MM.1S (cell line): ENCODE results near the gene EFNB3.

Source experiments
- DNase-seq: peaks from one replicate; pipeline ENCODE4 v3.0.0-alpha.2; 2015
- H2AFZ ChIP-seq: fragments of 300-600 bp; sonication (generic); 2 replicates; pipeline ENCODE4 v1.6.0; 2016; ENCODE audit warnings: antibody characterized with exemption, low read length
- H3F3A ChIP-seq: fragments of 300-600 bp; sonication (generic); 2 replicates; pipeline ENCODE4 v1.6.1; 2016; ENCODE audit warnings: mild to moderate bottlenecking, antibody characterized with exemption, low read length, moderate library complexity, mixed read lengths; ENCODE audit not compliant: insufficient read depth
- H3K27ac ChIP-seq: fragments of 300-600 bp; sonication (generic); 2 replicates; pipeline ENCODE4 v1.5.1; 2016; ENCODE audit warnings: mild to moderate bottlenecking, low read length
- H3K27me3 ChIP-seq: fragments of 300-600 bp; sonication (generic); replicated peaks from 2 replicates; pipeline ENCODE4 v1.6.0; 2016; ENCODE audit warnings: low read length; ENCODE audit not compliant: insufficient read depth
- H3K36me3 ChIP-seq: fragments of 300-600 bp; sonication (generic); replicated peaks from 2 replicates; pipeline ENCODE4 v1.6.1; 2016; ENCODE audit warnings: mild to moderate bottlenecking, low read length, mixed read lengths; ENCODE audit not compliant: insufficient read depth
- H3K4me1 ChIP-seq: fragments of 300-600 bp; sonication (generic); 2 replicates; pipeline ENCODE4 v1.6.1; 2016; ENCODE audit warnings: low read length, mixed read lengths
- H3K4me2 ChIP-seq: fragments of 300-600 bp; sonication (generic); 2 replicates; pipeline ENCODE4 v1.6.0; 2016; ENCODE audit warnings: low read depth, low read length
- H3K4me3 ChIP-seq: fragments of 300-600 bp; sonication (generic); 2 replicates; pipeline ENCODE4 v1.5.1; 2016; ENCODE audit warnings: low read length, mixed read lengths
- H3K79me2 ChIP-seq: fragments of 300-600 bp; sonication (generic); 2 replicates; pipeline ENCODE4 v1.6.1; 2016; ENCODE audit warnings: mixed run types, low read length, mixed read lengths
- H3K9ac ChIP-seq: fragments of 300-600 bp; sonication (generic); 2 replicates; pipeline ENCODE4 v1.6.1; 2016; ENCODE audit warnings: low read length, mixed read lengths
- H3K9me2 ChIP-seq: fragments of 300-600 bp; sonication (generic); replicated peaks from 2 replicates; pipeline ENCODE4 v1.6.1; 2016; ENCODE audit warnings: mild to moderate bottlenecking, low read length, mixed read lengths; ENCODE audit not compliant: insufficient read depth
- H3K9me3 ChIP-seq: fragments of 300-600 bp; sonication (generic); replicated peaks from 2 replicates; pipeline ENCODE4 v1.6.1; 2016; ENCODE audit warnings: mild to moderate bottlenecking, low read length, mixed read lengths; ENCODE audit not compliant: insufficient read depth
- H4K20me1 ChIP-seq: fragments of 300-600 bp; sonication (generic); 2 replicates; pipeline ENCODE4 v1.6.1; 2016; ENCODE audit warnings: mild to moderate bottlenecking, low read length, moderate library complexity, mixed read lengths; ENCODE audit not compliant: insufficient read depth
- EZH2 ChIP-seq: fragments of 300-600 bp; sonication (generic); optimal IDR thresholded peaks from 2 replicates; pipeline ENCODE3; 2017; ENCODE audit warnings: low read depth, mild to moderate bottlenecking, antibody characterized with exemption, low read length, mixed read lengths
- EZH2phosphoT487 ChIP-seq: fragments of 300-600 bp; sonication (generic); IDR thresholded peaks from 2 replicates; pipeline ENCODE4 v1.6.1; 2018; ENCODE audit warnings: antibody characterized with exemption, low read length
- TF ChIP-seq, protein P1 (sequence below): fragments of 300-600 bp; sonication (generic); IDR thresholded peaks from 2 replicates; pipeline ENCODE4 v1.5.1; 2016; ENCODE audit warnings: antibody characterized with exemption, low read length, mixed read lengths

EFNB3 gene

DNA sequence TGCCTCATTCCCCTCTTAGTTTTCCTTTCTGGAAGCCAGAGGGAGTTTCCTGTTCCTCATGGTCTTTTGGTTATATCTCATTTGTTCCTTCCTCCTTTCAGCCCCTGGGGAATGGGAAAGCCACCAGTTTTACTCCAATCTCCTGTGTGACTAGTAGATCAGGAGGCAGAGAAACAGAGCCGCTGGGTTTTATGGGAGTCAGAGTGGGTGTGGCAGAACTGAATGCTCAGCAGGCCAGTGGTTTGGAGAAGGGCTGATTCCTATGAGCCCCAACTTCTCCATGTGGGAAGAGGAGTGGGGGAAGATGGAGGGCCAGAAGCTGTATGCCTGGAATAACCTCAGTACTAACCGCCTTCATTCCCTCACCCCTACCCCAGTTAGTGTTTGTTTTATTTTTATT is 16.6 kb downstream of the EFNB3 start:
- Histone ChIP-seq H3K4me2 (no peak overlapping the region), H2AFZ (no peak overlapping the region)

DNA sequence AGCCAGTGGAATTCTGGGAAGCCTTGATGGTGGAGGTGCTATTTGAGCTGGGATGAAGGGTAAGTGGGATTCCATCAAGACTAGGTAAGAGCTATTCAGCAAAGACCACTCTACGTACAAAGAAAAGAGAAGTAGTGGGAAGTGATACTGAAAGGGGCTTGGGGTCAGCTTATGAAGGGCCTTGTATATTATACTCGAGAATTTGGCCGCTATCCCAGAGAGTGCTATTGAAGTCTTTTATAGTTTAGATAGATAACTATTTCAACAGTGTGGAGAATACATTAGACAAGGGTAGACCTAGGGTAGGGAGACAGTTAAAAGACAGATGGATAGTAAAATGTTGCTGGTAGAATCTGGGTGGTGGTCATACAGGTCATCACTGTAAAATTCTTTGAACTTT is 22.9 kb downstream of the EFNB3 start:
- TF ChIP-seq EZH2: no peak
- TF ChIP-seq EZH2phosphoT487: no peak
- TF ChIP-seq, protein P1, sequence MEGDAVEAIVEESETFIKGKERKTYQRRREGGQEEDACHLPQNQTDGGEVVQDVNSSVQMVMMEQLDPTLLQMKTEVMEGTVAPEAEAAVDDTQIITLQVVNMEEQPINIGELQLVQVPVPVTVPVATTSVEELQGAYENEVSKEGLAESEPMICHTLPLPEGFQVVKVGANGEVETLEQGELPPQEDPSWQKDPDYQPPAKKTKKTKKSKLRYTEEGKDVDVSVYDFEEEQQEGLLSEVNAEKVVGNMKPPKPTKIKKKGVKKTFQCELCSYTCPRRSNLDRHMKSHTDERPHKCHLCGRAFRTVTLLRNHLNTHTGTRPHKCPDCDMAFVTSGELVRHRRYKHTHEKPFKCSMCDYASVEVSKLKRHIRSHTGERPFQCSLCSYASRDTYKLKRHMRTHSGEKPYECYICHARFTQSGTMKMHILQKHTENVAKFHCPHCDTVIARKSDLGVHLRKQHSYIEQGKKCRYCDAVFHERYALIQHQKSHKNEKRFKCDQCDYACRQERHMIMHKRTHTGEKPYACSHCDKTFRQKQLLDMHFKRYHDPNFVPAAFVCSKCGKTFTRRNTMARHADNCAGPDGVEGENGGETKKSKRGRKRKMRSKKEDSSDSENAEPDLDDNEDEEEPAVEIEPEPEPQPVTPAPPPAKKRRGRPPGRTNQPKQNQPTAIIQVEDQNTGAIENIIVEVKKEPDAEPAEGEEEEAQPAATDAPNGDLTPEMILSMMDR: no peak
- Histone ChIP-seq H3K36me3 (no peaks in the 10 kb centered on the region), H3K79me2 (no peaks in the 10 kb centered on the region), H4K20me1 (no peaks in the 10 kb centered on the region), H3K4me2 (no peak overlapping the region), H3F3A (no peaks in the 10 kb centered on the region; the same call in 1 of the 2 replicates), H3K4me1 (no peaks in the 10 kb centered on the region), H3K9ac (no peak overlapping the region), H3K9me3 (no peaks in the 10 kb centered on the region), H3K9me2 (no peaks in the 10 kb centered on the region), H3K27me3 (peaks cover 64% of the 10 kb centered on the region), H3K4me3 (no peak overlapping the region), H2AFZ (no peak overlapping the region), H3K27ac (no peak overlapping the region)
- no peak for DNase-seq

More for the DNA sequence above, 16.6 kb downstream of the EFNB3 start:
- H3K9me3 ChIP-seq: no peaks in the 10 kb centered on the region
- H3K36me3 ChIP-seq: no peaks in the 10 kb centered on the region
- TF ChIP-seq EZH2phosphoT487: no peak
- TF ChIP-seq, protein P1: no peak
- no peak for TF ChIP-seq EZH2
- H3K4me1 ChIP-seq: no peaks in the 10 kb centered on the region; the same call in 1 of the 2 replicates
- no peaks in the 10 kb centered on the region for H4K20me1 ChIP-seq
- no peak for DNase-seq
- H3K27ac ChIP-seq: no peak overlapping the region
- H3K4me3 ChIP-seq: no peak overlapping the region
- H3K79me2 ChIP-seq: no peaks in the 10 kb centered on the region
- no peaks in the 10 kb centered on the region for H3F3A ChIP-seq
- peaks cover 87% of the 10 kb centered on the region for H3K27me3 ChIP-seq
- no peak overlapping the region for H3K9ac ChIP-seq
- no peaks in the 10 kb centered on the region for H3K9me2 ChIP-seq

DNA sequence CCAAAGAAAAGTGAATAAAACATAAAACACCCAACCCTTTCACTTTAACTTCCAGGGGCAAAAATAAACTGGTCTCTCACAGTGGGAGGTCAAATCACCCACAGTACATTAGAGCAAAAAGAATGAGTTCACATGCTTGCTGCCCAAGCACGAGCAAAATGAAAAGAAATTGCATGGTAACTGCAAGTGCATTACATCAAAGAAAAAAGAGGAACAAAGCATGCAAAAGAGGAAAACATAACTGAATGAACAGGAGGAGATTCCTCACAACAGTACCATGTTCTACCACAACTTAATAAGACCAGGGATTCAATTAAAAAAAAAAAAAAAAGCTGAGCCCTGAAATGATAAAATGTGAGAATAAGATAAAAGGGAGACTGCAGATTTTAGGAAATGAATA is 24.8 kb downstream of the EFNB3 start:
- Histone ChIP-seq H3F3A (no peaks in the 10 kb centered on the region; the same call in 1 of the 2 replicates), H3K4me1 (no peaks in the 10 kb centered on the region), H3K79me2 (no peaks in the 10 kb centered on the region), H3K4me3 (no peak overlapping the region), H4K20me1 (no peaks in the 10 kb centered on the region), H3K27me3 (peaks cover 66% of the 10 kb centered on the region), H3K9me2 (no peaks in the 10 kb centered on the region), H3K4me2 (no peak overlapping the region), H3K27ac (no peak overlapping the region), H3K9ac (no peak overlapping the region), H3K36me3 (no peaks in the 10 kb centered on the region), H2AFZ (no peak overlapping the region), H3K9me3 (no peaks in the 10 kb centered on the region)
- no peak for TF ChIP-seq EZH2phosphoT487
- TF ChIP-seq, protein P1: no peak
- TF ChIP-seq EZH2: no peak
- DNase-seq: no peak
